GM12878 (cell line): ENCODE results near the gene SMTNL1. TPM values are rescaled to one million over a fixed set of nuclear protein-coding genes. Genes with fewer than 3 reads are reported as not detected.

Experiments
- ATAC-seq: fragments of 200-7000 bp; cut with Tn5 transposase; 3 replicates; pipeline ENCODE4 v1.9.1; 2020; ENCODE audit warnings: mild to moderate bottlenecking, moderate library complexity
- BruUV-seq: library from RNA; stranded (reverse); fragments of 400-500 nt; replicated peaks from 2 replicates; lab custom pipeline; 2021; lab: Mats Ljungman, UMichigan
- CTCF ChIA-PET: fragments of 300-600 bp; sonication (Branson Sonifier 250); formaldehyde crosslinking; extraction: SDS; loops from one replicate; lab custom pipeline; 2021; ENCODE audit warnings: inconsistent platforms; lab: Yijun Ruan, JAX
- POLR2A ChIA-PET: fragments of 350-600 bp; formaldehyde crosslinking; extraction: SDS; loops from one replicate; lab custom pipeline; 2021; ENCODE audit warnings: inconsistent platforms; lab: Charles Lee
- RAD21 ChIA-PET: fragments of 300-600 bp; sonication (Branson Sonifier 250); formaldehyde crosslinking; loops from one replicate; lab custom pipeline; 2023; ENCODE audit warnings: antibody characterized with exemption; ENCODE audit not compliant: unreplicated experiment; lab: Charles Lee
- SMC1A ChIA-PET: fragments of 300-600 bp; sonication (Branson Sonifier 250); formaldehyde crosslinking; loops from one replicate; lab custom pipeline; 2023; ENCODE audit not compliant: unreplicated experiment, uncharacterized antibody; lab: Charles Lee
- DNase-seq: peaks from one replicate; pipeline ENCODE4 v3.0.0-alpha.2; 2011; ENCODE audit warnings: low read depth, low spot score
- FAIRE-seq: peaks from 3 replicates; lab custom pipeline; 2011; peaks lifted over from hg19 to GRCh38; lab: Jason Lieb, UNC
- H2AFZ ChIP-seq: 2 replicates; pipeline ENCODE4 v1.6.0; 2011; ENCODE audit warnings: low read depth, low read length, control low read depth; ENCODE audit not compliant: control insufficient read depth
- H3K27ac ChIP-seq: 2 replicates; pipeline ENCODE4 v1.5.1; 2011; ENCODE audit warnings: control low read depth; ENCODE audit not compliant: control insufficient read depth, insufficient read depth
- H3K27me3 ChIP-seq, 2 experiments: replicated peaks in 1 of 2; 2 replicates each; pipeline versions ENCODE4 v1.6.0 to v1.6.1; 2011; ENCODE audit warnings: low read length in 1 of 2; ENCODE audit not compliant: control insufficient read depth in 2 of 2, insufficient read depth in 2 of 2
- H3K36me3 ChIP-seq, 2 experiments: 2 replicates each; pipeline ENCODE4 v1.5.1; 2011; ENCODE audit warnings: low read length in 1 of 2; ENCODE audit not compliant: control insufficient read depth in 2 of 2, insufficient read depth in 2 of 2
- H3K4me1 ChIP-seq: 2 replicates; pipeline ENCODE4 v1.6.1; 2011; ENCODE audit warnings: mild to moderate bottlenecking, low read length, moderate library complexity, mixed read lengths; ENCODE audit not compliant: control insufficient read depth, insufficient read depth
- H3K4me2 ChIP-seq: 2 replicates; pipeline ENCODE4 v1.6.0; 2011; ENCODE audit warnings: control low read depth; ENCODE audit not compliant: control insufficient read depth, insufficient read depth
- H3K4me3 ChIP-seq: fragments of 200-600 bp; sonication (generic); 2 replicates; pipeline ENCODE4 v1.5.1; 2016
- H3K79me2 ChIP-seq: 2 replicates; pipeline ENCODE4 v1.6.0; 2011; ENCODE audit warnings: low read length; ENCODE audit not compliant: control insufficient read depth, insufficient read depth
- H3K9ac ChIP-seq: 2 replicates; pipeline ENCODE4 v1.8.0; 2011; ENCODE audit warnings: low read length, control low read depth, mixed read lengths; ENCODE audit not compliant: control insufficient read depth, insufficient read depth
- H3K9me3 ChIP-seq: replicated peaks from 3 replicates; pipeline ENCODE4 v1.5.1; 2011; ENCODE audit warnings: mild to moderate bottlenecking, low read length; ENCODE audit not compliant: control insufficient read depth, insufficient read depth
- H4K20me1 ChIP-seq: 2 replicates; pipeline ENCODE4 v1.6.0; 2011; ENCODE audit not compliant: control insufficient read depth, insufficient read depth
- NFXL1 ChIP-seq: fragments of 450-650 bp; IDR thresholded peaks from 2 replicates; pipeline ENCODE4 v1.6.1; 2017; ENCODE audit warnings: antibody characterized with exemption, mild to moderate bottlenecking, borderline replicate concordance
- RAD21 ChIP-seq: IDR thresholded peaks from 2 replicates; pipeline ENCODE4 v1.6.1; 2011; ENCODE audit warnings: mild to moderate bottlenecking, low read depth, low read length, moderate library complexity; ENCODE audit not compliant: insufficient read depth
- YY1 ChIP-seq: IDR thresholded peaks from 2 replicates; pipeline ENCODE4 v1.6.1; 2011; ENCODE audit warnings: low read depth, mild to moderate bottlenecking, low read length
- WGBS: methylation state at CpG from one replicate; pipeline ENCODE4 v1.1.6; 2016; ENCODE audit warnings: low lambda C conversion rate; ENCODE audit not compliant: insufficient replicate concordance, insufficient coverage; ENCODE audit errors: missing lambda C conversion rate; 5-methylcytosine and 5-hydroxymethylcytosine counted together
- in situ Hi-C: fragments of 300-500 bp; cut with MboI; formaldehyde crosslinking; loops from 9 replicates; pipeline ENCODE4 v1.14.3; 2018; ENCODE audit warnings: mixed read lengths
- intact Hi-C: fragments of 100-400 bp; cut with micrococcal nuclease; formaldehyde crosslinking; loops from one replicate; pipeline ENCODE4 v1.14.2; 2022; ENCODE audit not compliant: unreplicated experiment
- polyA plus RNA-seq, 11 experiments: library from polyadenylated mRNA; depleted of rRNA in 4 of 11; unstranded in 6 of 11; stranded (reverse) in 5 of 11; fragments of >200 nt; fragmentation: Nextera tagmentation in 4 of 11; fragmentation: Illumina TruSeq in 1 of 11; extraction: Ambion mirVana in 4 of 11; extraction: Trizol in 1 of 11; gene quantifications; 1 replicate in 1 of 11; 2 replicates in 10 of 11; pipeline versions ENCODE4 v1.2.1 to v1.2.3, GENCODE V29; 2011 to 2016; ENCODE audit warnings: inconsistent platforms in 2 of 11, missing spikeins in 2 of 11, low read depth in 1 of 11
- total RNA-seq, 4 experiments: library from RNA; depleted of rRNA in 3 of 4; stranded (reverse); fragments of >200 nt in 3 of 4; fragmentation: Illumina TruSeq in 1 of 4; extraction: Trizol in 1 of 4; gene quantifications; 2 replicates each; pipeline versions ENCODE4 v1.2.1 to v1.2.3, GENCODE V29; 2013 to 2021

The SMTNL1 gene
- total and polyA plus RNA-seq, 10 of the 15 experiments (the other 5 are each of a cell fraction or from before 2014, with no cell fraction given): 0.06 to 0.17 (median 0.10) TPM; not detected in 7

DNA sequence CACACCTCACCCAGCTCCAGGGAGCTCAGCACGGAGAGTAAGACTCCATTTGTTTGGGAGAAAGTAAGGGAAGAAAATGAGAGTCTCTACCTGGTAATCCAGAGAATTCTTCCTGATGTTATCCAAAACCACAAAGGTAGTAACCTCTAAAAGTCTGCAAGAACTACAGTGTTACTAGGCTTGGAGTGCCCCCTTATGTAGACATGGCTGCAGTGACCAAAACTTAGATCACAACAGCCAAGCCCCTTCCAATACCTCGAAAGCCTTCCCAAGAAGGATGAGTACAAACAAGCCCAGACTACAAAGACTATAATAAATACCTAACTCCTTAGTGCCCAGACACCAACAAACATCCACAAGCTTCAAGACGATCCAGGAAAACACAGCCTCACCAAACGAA, 25.2 kb downstream of the SMTNL1 start:
- ChIA-PET POLR2A (interaction anchor here (0.6 kb wide), 1 partner anchor 230 kb away, joined by 3 read pairs; no protein-coding TSS in a partner anchor), SMC1A (interaction anchor here (1.3 kb wide), 1 partner anchor 69 kb away, joined by 3 read pairs; no protein-coding TSS in a partner anchor)
- FAIRE-seq: no peak
- no peaks in the 10 kb centered on the region for H3K9me3 ChIP-seq
- TF ChIP-seq NFXL1 (no peak), YY1 (no peak), RAD21 (peak; percentile 17; the same call in 1 of the 2 replicates)
- TF ChIP-seq, all 136 proteins: peak for 1
- Histone ChIP-seq H3K27me3 (no peaks in the 10 kb centered on the region), H4K20me1 (no peaks in the 10 kb centered on the region), H3K27ac (no peak overlapping the region), H3K4me3 (no peak overlapping the region), H3K4me1 (peaks cover 4% of the 10 kb centered on the region), H2AFZ (no peak overlapping the region), H3K4me2 (no peak overlapping the region), H3K36me3 (peaks cover 6 to 23% of the 10 kb centered on the region in 2 experiments), H3K9ac (no peak overlapping the region), H3K79me2 (peaks cover 58% of the 10 kb centered on the region)
- in situ Hi-C loops (no loop called here), intact Hi-C loops (loop anchor here (10.0 kb wide), 1 partner anchor 222 kb away; no protein-coding TSS in a partner anchor)
- 96% methylated on average over 4 of the region's 4 CpGs for WGBS
- ChIA-PET CTCF (interaction anchor here (0.6 to 1.3 kb wide), 3 partner anchors 12 to 82 kb away, joined by 3 to 5 read pairs (median 5); no protein-coding TSS in a partner anchor), RAD21 (interaction anchor here (0.7 to 1.4 kb wide), 2 partner anchors 13 to 34 kb away, joined by 3 read pairs; no protein-coding TSS in a partner anchor)
- BruUV-seq: no TSS peak
- ATAC-seq (no peak), DNase-seq (no peak)
